GM12874 (cell line): ENCODE measurements around the gene IYD.

Experiments
- TF ChIP-seq, protein P1 (sequence below): IDR thresholded peaks from 2 replicates; pipeline ENCODE4 v1.5.1; 2011; ENCODE audit warnings: low read depth, mild to moderate bottlenecking, control low read depth, low read length, moderate library complexity; ENCODE audit not compliant: insufficient read depth

IYD gene

GRCh38 chr6:150439373-150439772 is 70.6 kb downstream of the IYD start:
- TF ChIP-seq, protein P1, sequence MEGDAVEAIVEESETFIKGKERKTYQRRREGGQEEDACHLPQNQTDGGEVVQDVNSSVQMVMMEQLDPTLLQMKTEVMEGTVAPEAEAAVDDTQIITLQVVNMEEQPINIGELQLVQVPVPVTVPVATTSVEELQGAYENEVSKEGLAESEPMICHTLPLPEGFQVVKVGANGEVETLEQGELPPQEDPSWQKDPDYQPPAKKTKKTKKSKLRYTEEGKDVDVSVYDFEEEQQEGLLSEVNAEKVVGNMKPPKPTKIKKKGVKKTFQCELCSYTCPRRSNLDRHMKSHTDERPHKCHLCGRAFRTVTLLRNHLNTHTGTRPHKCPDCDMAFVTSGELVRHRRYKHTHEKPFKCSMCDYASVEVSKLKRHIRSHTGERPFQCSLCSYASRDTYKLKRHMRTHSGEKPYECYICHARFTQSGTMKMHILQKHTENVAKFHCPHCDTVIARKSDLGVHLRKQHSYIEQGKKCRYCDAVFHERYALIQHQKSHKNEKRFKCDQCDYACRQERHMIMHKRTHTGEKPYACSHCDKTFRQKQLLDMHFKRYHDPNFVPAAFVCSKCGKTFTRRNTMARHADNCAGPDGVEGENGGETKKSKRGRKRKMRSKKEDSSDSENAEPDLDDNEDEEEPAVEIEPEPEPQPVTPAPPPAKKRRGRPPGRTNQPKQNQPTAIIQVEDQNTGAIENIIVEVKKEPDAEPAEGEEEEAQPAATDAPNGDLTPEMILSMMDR, result no peak

GRCh38 chr6:150443621-150444020 is 74.8 kb downstream of the IYD start:
- TF ChIP-seq, protein P1, result no peak

- TF ChIP-seq, protein P1, result no peak
These were observed 75.5 kb downstream of the IYD start for GRCh38 chr6:150444308-150444707.

- TF ChIP-seq, protein P1, result no peak
These were observed 76.7 kb downstream of the IYD start for GRCh38 chr6:150445486-150445885.

DNA sequence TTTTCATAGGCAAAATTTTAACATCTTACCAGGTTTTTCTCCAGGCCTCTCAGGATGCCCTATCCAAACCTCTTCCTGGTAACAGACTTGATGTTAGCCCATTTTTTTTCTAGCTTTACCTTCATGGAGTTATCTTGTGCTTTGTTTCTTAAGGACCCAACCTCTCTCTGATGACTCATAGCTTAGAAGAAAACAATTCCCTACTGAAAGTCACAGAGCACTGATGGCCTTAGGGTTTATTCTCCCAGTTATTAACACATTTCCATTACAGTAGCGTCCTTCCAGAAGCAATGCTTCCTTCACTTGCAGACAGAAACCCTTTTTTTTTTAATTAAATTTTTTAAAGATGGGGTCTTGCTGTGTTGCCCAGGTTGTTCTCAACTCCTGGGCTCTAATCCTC is 79.4 kb downstream of the IYD start:
- TF ChIP-seq, protein P1, result no peak

- TF ChIP-seq, protein P1, result no peak
These were observed 82.1 kb downstream of the IYD start for GRCh38 chr6:150450918-150451317.

- TF ChIP-seq, protein P1, result no peak
These were observed 83.1 kb downstream of the IYD start for GRCh38 chr6:150451807-150452427.
